ENCODE results near the gene SP4. TPM values are rescaled to one million over a fixed set of nuclear protein-coding genes. Genes with fewer than 3 reads are reported as not detected.
A peak's percentile ranks its signal among the peaks of the same experiment; 100 is the strongest.

Gene SP4
- total RNA-seq, 1 donor from 2014 or later: 5.9 TPM

DNA sequence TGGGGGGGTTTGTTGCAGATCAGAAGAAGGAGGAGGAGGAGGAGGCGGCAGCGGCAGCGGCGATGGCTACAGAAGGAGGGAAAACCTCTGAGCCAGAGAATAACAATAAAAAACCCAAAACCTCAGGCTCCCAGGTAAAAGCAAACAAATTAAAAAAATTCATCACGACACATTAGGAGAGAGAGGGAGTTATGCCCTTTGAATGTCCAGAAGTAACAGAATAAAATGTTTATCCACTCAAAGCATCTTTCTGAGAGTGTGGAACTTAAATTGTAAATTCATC lies 717 bp downstream of the SP4 start:
- Histone ChIP-seq H3K4me3 (peak overlapping the region; percentile 93), H3K36me3 (no peaks in the 10 kb centered on the region), H3K27ac (replicated peaks) (peak overlapping the region; percentile 98), H3K4me1 (peaks cover 68% of the 10 kb centered on the region), H3K9me3 (replicated peaks) (no peaks in the 10 kb centered on the region), H3K27me3 (ENCODE audit: low read depth) (no peaks in the 10 kb centered on the region)
- TF ChIP-seq, protein P1, sequence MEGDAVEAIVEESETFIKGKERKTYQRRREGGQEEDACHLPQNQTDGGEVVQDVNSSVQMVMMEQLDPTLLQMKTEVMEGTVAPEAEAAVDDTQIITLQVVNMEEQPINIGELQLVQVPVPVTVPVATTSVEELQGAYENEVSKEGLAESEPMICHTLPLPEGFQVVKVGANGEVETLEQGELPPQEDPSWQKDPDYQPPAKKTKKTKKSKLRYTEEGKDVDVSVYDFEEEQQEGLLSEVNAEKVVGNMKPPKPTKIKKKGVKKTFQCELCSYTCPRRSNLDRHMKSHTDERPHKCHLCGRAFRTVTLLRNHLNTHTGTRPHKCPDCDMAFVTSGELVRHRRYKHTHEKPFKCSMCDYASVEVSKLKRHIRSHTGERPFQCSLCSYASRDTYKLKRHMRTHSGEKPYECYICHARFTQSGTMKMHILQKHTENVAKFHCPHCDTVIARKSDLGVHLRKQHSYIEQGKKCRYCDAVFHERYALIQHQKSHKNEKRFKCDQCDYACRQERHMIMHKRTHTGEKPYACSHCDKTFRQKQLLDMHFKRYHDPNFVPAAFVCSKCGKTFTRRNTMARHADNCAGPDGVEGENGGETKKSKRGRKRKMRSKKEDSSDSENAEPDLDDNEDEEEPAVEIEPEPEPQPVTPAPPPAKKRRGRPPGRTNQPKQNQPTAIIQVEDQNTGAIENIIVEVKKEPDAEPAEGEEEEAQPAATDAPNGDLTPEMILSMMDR (IDR thresholded peaks at IDR 0.05; ENCODE audit: borderline replicate concordance): no peak
- intact Hi-C loops (cut with micrococcal nuclease): no loop called here
- no peak for DNase-seq

DNA sequence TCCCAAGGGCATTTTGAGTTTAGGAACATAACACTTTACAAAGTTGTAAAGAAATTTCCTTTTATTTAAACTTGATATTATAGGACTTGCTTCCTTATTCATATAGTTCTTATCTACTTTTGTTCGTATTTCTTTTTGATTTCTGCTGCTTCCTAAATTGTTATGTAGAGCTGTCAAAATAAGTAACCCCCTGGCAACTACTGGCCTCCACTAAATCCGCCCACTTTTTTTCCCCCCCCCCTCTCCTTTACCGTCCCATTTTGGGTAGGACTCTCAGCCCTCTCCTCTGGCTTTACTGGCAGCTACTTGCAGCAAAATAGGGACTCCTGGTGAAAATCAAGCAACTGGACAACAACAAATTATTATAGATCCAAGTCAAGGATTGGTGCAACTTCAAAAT lies 1.1 kb downstream of the SP4 start:
- Histone ChIP-seq H3K27ac (replicated peaks) (no peak overlapping the region), H3K4me1 (peaks cover 68% of the 10 kb centered on the region), H3K4me3 (peak overlapping the region; percentile 93), H3K36me3 (no peaks in the 10 kb centered on the region), H3K27me3 (ENCODE audit: low read depth) (no peaks in the 10 kb centered on the region), H3K9me3 (replicated peaks) (no peaks in the 10 kb centered on the region)
- no peak for DNase-seq
- TF ChIP-seq, protein P1 (IDR thresholded peaks at IDR 0.05; ENCODE audit: borderline replicate concordance): no peak
- intact Hi-C loops (cut with micrococcal nuclease): no loop called here

DNA sequence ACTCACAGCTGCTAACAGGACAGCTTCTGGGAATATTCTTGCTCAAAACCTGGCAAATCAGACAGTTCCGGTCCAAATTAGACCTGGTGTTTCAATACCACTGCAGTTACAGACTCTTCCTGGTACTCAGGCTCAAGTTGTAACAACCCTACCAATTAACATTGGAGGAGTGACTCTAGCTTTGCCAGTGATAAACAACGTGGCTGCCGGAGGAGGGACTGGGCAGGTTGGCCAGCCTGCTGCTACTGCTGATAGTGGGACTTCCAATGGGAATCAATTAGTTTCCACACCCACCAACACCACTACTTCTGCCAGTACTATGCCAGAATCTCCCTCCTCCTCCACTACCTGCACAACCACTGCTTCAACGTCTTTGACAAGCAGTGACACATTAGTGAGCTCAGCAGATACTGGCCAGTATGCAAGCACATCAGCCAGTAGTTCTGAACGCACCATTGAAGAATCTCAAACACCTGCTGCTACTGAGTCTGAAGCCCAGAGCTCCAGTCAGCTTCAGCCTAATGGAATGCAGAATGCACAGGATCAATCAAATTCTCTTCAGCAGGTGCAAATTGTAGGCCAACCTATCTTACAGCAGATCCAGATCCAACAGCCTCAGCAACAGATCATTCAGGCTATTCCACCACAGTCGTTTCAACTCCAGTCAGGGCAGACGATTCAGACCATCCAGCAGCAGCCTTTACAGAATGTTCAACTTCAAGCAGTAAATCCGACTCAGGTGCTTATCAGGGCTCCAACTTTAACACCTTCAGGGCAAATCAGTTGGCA lies 2.1 kb downstream of the SP4 start:
- intact Hi-C loops (cut with micrococcal nuclease): no loop called here

DNA sequence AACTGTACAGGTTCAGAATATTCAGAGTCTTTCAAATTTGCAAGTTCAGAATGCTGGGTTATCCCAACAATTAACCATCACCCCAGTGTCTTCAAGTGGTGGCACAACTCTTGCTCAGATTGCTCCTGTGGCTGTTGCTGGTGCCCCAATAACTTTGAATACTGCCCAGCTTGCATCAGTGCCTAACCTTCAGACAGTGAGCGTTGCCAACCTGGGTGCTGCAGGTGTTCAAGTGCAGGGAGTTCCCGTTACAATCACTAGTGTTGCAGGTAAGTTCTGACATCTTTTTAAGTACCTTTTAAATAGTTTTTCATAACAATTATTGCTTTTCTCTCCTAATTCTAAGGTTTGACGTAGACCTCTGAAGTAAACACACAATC lies 2.7 kb downstream of the SP4 start:
- TF ChIP-seq, protein P1 (IDR thresholded peaks at IDR 0.05; ENCODE audit: borderline replicate concordance): no peak
- intact Hi-C loops (cut with micrococcal nuclease): no loop called here
- Histone ChIP-seq H3K9me3 (replicated peaks) (no peaks in the 10 kb centered on the region), H3K27ac (replicated peaks) (no peak overlapping the region), H3K4me1 (peaks cover 71% of the 10 kb centered on the region), H3K27me3 (ENCODE audit: low read depth) (no peaks in the 10 kb centered on the region), H3K36me3 (no peaks in the 10 kb centered on the region), H3K4me3 (peak overlapping the region; percentile 39)
- no peak for DNase-seq

More for the DNA sequence above, 2.1 kb downstream of the SP4 start:
- Histone ChIP-seq H3K27me3 (ENCODE audit: low read depth) (no peaks in the 10 kb centered on the region), H3K36me3 (no peaks in the 10 kb centered on the region), H3K27ac (replicated peaks) (no peak overlapping the region), H3K4me3 (peak overlapping the region; percentile 39), H3K9me3 (replicated peaks) (no peaks in the 10 kb centered on the region), H3K4me1 (peaks cover 71% of the 10 kb centered on the region)
- no peak for DNase-seq
- TF ChIP-seq, protein P1 (IDR thresholded peaks at IDR 0.05; ENCODE audit: borderline replicate concordance): no peak

DNA sequence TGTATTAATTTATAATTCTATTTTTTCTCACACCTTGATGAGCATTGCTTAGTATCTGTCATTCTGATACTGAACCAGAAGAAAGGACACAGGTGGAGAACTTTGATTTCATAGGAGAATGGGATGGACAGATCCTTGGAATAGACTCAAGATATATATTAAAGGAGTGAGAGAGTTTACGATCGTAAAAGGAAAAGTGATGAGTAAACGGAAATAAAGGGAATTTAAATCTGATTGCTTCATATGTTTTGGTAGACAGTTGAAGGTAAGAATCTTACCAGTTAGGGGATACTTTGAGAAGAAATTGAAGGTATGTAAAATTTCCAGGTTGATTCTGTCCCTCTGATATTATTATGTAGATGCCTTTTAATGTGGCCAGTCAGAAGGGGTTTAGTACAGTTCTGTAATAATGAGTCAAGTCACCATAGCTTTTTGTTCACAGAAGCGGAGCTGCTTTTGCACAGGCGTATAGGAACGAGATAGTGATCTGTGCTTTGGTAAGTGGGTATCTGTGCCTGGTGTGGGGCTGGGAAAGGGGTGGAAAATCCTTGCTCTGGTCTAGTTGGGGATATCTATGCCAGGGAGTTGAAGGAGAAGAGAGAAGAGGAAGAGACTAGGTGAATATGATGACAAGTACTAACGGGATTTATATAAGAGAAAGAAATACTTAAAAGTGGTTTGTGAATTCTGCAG lies 15.4 kb downstream of the SP4 start:
- Histone ChIP-seq H3K4me3 (no peak overlapping the region), H3K9me3 (replicated peaks) (no peaks in the 10 kb centered on the region), H3K27ac (replicated peaks) (no peak overlapping the region), H3K36me3 (no peaks in the 10 kb centered on the region), H3K27me3 (ENCODE audit: low read depth) (no peaks in the 10 kb centered on the region), H3K4me1 (no peaks in the 10 kb centered on the region)
- intact Hi-C loops (cut with micrococcal nuclease): no loop called here
- no peak for DNase-seq
- TF ChIP-seq, protein P1 (IDR thresholded peaks at IDR 0.05; ENCODE audit: borderline replicate concordance): no peak
